ENCODE results near the gene TOP1. TPM values are rescaled to one million over a fixed set of nuclear protein-coding genes. Genes with fewer than 3 reads are reported as not detected.

Gene TOP1
- total and polyA plus RNA-seq, 9 of the 15 experiments (the other 6 are each of a cell fraction or from before 2014, with no cell fraction given) = 26.4 to 127 (median 39.6) TPM

DNA sequence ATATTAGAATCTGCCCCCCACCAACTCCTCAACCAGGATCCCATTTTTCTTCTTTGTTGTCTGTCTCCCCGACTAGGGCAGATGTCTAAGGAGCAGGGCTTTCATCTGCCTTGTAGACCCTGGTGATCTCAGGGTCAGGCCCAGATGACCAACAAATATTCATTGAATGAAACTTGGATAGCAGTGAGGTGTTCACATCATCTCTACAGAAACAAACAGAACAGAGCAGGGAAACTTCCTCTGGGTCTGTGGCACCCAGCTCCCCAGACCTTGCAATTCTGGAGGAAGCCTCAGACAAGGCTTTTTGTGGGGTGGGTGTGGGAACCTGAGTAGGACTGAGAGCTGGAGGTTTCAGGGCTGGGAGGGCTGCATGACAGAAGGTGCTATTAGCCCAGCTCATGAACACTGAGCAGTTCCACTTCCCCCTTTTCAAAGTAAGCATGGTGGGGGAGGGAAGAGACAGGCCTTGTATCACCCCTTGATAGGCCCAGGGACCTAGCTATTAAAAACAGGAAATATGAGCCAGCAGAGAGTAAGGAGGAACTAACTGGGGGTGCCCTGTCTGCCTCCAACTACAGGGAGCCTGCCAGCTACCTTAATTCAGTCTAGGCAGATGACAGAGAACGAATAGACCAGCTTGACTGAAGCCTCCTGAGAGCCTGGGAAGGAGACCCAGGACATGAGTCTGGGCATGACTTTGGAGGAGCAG lies 37.3 kb upstream of the TOP1 start (continued):
- TF ChIP-seq, protein P1, sequence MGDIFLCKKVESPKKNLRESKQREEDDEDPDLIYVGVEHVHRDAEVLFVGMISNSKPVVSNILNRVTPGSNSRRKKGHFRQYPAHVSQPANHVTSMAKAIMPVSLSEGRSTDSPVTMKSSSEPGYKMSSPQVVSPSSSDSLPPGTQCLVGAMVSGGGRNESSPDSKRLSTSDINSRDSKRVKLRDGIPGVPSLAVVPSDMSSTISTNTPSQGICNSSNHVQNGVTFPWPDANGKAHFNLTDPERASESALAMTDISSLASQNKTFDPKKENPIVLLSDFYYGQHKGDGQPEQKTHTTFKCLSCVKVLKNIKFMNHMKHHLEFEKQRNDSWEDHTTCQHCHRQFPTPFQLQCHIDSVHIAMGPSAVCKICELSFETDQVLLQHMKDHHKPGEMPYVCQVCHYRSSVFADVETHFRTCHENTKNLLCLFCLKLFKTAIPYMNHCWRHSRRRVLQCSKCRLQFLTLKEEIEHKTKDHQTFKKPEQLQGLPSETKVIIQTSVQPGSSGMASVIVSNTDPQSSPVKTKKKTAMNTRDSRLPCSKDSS (IDR thresholded peaks at IDR 0.05; ENCODE audit: low read depth, partially characterized antibody) = no peak
- TF ChIP-seq, protein P2, sequence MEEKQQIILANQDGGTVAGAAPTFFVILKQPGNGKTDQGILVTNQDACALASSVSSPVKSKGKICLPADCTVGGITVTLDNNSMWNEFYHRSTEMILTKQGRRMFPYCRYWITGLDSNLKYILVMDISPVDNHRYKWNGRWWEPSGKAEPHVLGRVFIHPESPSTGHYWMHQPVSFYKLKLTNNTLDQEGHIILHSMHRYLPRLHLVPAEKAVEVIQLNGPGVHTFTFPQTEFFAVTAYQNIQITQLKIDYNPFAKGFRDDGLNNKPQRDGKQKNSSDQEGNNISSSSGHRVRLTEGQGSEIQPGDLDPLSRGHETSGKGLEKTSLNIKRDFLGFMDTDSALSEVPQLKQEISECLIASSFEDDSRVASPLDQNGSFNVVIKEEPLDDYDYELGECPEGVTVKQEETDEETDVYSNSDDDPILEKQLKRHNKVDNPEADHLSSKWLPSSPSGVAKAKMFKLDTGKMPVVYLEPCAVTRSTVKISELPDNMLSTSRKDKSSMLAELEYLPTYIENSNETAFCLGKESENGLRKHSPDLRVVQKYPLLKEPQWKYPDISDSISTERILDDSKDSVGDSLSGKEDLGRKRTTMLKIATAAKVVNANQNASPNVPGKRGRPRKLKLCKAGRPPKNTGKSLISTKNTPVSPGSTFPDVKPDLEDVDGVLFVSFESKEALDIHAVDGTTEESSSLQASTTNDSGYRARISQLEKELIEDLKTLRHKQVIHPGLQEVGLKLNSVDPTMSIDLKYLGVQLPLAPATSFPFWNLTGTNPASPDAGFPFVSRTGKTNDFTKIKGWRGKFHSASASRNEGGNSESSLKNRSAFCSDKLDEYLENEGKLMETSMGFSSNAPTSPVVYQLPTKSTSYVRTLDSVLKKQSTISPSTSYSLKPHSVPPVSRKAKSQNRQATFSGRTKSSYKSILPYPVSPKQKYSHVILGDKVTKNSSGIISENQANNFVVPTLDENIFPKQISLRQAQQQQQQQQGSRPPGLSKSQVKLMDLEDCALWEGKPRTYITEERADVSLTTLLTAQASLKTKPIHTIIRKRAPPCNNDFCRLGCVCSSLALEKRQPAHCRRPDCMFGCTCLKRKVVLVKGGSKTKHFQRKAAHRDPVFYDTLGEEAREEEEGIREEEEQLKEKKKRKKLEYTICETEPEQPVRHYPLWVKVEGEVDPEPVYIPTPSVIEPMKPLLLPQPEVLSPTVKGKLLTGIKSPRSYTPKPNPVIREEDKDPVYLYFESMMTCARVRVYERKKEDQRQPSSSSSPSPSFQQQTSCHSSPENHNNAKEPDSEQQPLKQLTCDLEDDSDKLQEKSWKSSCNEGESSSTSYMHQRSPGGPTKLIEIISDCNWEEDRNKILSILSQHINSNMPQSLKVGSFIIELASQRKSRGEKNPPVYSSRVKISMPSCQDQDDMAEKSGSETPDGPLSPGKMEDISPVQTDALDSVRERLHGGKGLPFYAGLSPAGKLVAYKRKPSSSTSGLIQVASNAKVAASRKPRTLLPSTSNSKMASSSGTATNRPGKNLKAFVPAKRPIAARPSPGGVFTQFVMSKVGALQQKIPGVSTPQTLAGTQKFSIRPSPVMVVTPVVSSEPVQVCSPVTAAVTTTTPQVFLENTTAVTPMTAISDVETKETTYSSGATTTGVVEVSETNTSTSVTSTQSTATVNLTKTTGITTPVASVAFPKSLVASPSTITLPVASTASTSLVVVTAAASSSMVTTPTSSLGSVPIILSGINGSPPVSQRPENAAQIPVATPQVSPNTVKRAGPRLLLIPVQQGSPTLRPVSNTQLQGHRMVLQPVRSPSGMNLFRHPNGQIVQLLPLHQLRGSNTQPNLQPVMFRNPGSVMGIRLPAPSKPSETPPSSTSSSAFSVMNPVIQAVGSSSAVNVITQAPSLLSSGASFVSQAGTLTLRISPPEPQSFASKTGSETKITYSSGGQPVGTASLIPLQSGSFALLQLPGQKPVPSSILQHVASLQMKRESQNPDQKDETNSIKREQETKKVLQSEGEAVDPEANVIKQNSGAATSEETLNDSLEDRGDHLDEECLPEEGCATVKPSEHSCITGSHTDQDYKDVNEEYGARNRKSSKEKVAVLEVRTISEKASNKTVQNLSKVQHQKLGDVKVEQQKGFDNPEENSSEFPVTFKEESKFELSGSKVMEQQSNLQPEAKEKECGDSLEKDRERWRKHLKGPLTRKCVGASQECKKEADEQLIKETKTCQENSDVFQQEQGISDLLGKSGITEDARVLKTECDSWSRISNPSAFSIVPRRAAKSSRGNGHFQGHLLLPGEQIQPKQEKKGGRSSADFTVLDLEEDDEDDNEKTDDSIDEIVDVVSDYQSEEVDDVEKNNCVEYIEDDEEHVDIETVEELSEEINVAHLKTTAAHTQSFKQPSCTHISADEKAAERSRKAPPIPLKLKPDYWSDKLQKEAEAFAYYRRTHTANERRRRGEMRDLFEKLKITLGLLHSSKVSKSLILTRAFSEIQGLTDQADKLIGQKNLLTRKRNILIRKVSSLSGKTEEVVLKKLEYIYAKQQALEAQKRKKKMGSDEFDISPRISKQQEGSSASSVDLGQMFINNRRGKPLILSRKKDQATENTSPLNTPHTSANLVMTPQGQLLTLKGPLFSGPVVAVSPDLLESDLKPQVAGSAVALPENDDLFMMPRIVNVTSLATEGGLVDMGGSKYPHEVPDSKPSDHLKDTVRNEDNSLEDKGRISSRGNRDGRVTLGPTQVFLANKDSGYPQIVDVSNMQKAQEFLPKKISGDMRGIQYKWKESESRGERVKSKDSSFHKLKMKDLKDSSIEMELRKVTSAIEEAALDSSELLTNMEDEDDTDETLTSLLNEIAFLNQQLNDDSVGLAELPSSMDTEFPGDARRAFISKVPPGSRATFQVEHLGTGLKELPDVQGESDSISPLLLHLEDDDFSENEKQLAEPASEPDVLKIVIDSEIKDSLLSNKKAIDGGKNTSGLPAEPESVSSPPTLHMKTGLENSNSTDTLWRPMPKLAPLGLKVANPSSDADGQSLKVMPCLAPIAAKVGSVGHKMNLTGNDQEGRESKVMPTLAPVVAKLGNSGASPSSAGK (IDR thresholded peaks at IDR 0.05) = no peak
- TF ChIP-seq L3MBTL2 (IDR thresholded peaks at IDR 0.05) (peak; percentile 39; the same call in 1 of the 2 replicates), EP300 (IDR thresholded peaks at IDR 0.05; ENCODE audit: low read length) (0 out of 2 replicates have a peak, but pooled peaks have one; percentile 23), NCOA4 (IDR thresholded peaks at IDR 0.05; ENCODE audit: partially characterized antibody) (no peak), ZNF699 (CRISPR knock-in tag; IDR thresholded peaks at IDR 0.05; ENCODE audit: insufficient replicate concordance) (no peak), HDGF (IDR thresholded peaks at IDR 0.05) (no peak)
- TF ChIP-seq, protein P3, sequence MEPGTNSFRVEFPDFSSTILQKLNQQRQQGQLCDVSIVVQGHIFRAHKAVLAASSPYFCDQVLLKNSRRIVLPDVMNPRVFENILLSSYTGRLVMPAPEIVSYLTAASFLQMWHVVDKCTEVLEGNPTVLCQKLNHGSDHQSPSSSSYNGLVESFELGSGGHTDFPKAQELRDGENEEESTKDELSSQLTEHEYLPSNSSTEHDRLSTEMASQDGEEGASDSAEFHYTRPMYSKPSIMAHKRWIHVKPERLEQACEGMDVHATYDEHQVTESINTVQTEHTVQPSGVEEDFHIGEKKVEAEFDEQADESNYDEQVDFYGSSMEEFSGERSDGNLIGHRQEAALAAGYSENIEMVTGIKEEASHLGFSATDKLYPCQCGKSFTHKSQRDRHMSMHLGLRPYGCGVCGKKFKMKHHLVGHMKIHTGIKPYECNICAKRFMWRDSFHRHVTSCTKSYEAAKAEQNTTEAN (CRISPR knock-in tag; IDR thresholded peaks at IDR 0.05) = no peak
- TF ChIP-seq, protein P4, sequence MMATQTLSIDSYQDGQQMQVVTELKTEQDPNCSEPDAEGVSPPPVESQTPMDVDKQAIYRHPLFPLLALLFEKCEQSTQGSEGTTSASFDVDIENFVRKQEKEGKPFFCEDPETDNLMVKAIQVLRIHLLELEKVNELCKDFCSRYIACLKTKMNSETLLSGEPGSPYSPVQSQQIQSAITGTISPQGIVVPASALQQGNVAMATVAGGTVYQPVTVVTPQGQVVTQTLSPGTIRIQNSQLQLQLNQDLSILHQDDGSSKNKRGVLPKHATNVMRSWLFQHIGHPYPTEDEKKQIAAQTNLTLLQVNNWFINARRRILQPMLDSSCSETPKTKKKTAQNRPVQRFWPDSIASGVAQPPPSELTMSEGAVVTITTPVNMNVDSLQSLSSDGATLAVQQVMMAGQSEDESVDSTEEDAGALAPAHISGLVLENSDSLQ (IDR thresholded peaks at IDR 0.05) = peak; percentile 76; the same call in 1 of the 2 replicates
